GM12872 (cell line): ENCODE data around the gene CCND2.

ENCODE experiments used
- CTCF ChIP-seq: IDR thresholded peaks from 3 replicates; pipeline ENCODE4 v1.5.1; 2011; ENCODE audit warnings: low read depth, mild to moderate bottlenecking, low read length, moderate library complexity; ENCODE audit not compliant: insufficient read depth

Gene CCND2

GRCh38 chr12:4285070-4285469 lies 11.5 kb downstream of the CCND2 start:
- TF ChIP-seq CTCF, result no peak

GRCh38 chr12:4286228-4286627 lies 12.7 kb downstream of the CCND2 start:
- 0 out of 3 replicates have a peak, but pooled peaks have one; percentile 0 for TF ChIP-seq CTCF

- 0 out of 3 replicates have a peak, but pooled peaks have one; percentile 1 for TF ChIP-seq CTCF
These were observed 13.3 kb downstream of the CCND2 start for GRCh38 chr12:4286771-4287317.

GRCh38 chr12:4287325-4288211 lies 14.0 kb downstream of the CCND2 start:
- TF ChIP-seq CTCF, result no peak

- TF ChIP-seq CTCF, result no peak
These were observed 15.0 kb downstream of the CCND2 start for GRCh38 chr12:4288296-4289131.

- TF ChIP-seq CTCF, result no peak
These were observed 15.8 kb downstream of the CCND2 start for GRCh38 chr12:4289231-4289878.
